ENCODE data around the gene POLG. TPM values are rescaled to one million over a fixed set of nuclear protein-coding genes. Genes with fewer than 3 reads are reported as not detected.
A peak's percentile ranks its signal among the peaks of the same experiment; 100 is the strongest.

POLG gene
- total RNA-seq, 1 donor from 2014 or later, result 73.5 TPM

DNA sequence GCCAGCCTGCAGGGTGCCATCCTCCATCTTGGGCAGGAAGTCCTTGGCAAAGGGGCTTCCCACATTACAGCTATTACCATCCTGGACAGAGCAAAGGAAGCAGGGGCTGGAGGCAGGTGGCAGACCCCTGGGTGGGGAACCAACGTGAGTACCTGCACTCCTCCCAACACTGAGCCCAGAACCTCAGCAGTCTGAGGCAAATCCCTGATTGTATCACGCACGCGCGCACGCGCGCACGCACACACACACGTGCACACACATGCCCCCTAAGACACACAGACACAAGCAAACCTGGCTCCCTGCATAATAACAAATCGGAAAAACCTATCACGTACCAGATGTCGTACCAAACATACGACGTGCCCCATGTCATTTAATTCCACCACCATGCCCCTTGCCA is 11.8 kb downstream of the POLG start:
- TF ChIP-seq, protein P1, sequence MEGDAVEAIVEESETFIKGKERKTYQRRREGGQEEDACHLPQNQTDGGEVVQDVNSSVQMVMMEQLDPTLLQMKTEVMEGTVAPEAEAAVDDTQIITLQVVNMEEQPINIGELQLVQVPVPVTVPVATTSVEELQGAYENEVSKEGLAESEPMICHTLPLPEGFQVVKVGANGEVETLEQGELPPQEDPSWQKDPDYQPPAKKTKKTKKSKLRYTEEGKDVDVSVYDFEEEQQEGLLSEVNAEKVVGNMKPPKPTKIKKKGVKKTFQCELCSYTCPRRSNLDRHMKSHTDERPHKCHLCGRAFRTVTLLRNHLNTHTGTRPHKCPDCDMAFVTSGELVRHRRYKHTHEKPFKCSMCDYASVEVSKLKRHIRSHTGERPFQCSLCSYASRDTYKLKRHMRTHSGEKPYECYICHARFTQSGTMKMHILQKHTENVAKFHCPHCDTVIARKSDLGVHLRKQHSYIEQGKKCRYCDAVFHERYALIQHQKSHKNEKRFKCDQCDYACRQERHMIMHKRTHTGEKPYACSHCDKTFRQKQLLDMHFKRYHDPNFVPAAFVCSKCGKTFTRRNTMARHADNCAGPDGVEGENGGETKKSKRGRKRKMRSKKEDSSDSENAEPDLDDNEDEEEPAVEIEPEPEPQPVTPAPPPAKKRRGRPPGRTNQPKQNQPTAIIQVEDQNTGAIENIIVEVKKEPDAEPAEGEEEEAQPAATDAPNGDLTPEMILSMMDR (conservative IDR thresholded peaks at IDR 0.05), result no peak
- H3K9me3 Mint-ChIP-seq, result no peaks in the 10 kb centered on the region
- no peak overlapping the region for H3K4me3 Mint-ChIP-seq
- H3K27ac Mint-ChIP-seq (ENCODE audit: unreplicated experiment), result no peak overlapping the region
- H3K4me1 Mint-ChIP-seq, result no peaks in the 10 kb centered on the region
- peaks cover 3% of the 10 kb centered on the region for H3K27me3 Mint-ChIP-seq (ENCODE audit: low read depth)
- H3K36me3 Mint-ChIP-seq (ENCODE audit: low read depth), result peaks cover 35% of the 10 kb centered on the region
- DNase-seq (ENCODE audit: low read depth, low spot score), result no peak

DNA sequence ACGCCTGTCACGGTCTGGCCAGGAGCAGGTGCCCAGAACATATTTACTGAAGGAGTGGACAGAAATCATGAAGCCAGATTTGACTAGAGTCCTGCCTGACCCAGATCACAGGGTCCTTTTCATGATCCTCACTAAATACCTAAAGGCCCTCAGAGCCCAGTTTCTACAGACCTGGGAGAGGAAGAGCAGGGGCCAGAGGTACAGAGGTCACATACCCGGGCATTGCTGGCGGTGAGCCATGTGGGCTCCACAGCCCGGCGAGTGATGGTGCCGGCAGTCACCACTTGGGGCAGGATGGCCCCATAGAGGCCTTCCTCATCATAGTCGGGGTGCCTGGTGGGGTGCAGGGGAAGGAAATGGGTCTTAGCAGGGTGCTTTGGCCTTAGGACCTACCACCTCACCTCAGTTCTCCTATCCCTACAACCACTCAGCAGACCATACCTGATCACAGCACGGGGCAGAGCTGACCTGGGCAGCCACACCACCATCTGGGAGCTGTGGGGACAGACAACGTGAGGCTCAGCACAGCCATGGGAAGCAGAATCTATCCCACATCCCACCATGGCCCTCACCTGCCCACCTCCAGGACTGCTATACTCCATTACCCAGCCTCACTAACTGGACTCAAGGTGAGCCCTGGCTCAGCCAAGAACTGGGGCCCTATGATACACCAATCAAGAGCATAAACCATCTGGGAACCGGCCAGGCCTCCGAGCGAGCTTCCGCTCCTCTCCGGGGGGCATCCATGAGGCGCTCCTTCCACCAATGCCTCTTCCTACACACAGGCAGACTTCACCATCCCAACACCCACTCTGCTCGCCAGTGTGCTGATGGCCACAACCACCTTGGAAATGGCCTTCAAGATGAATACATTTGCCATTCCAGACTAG is 12.9 kb downstream of the POLG start:
- Mint-ChIP-seq H3K9me3 (no peaks in the 10 kb centered on the region), H3K27ac (ENCODE audit: unreplicated experiment) (no peak overlapping the region), H3K27me3 (ENCODE audit: low read depth) (peaks cover 3% of the 10 kb centered on the region), H3K4me3 (peak overlapping the region; percentile 31), H3K36me3 (ENCODE audit: low read depth) (peaks cover 35% of the 10 kb centered on the region), H3K4me1 (no peaks in the 10 kb centered on the region)
- TF ChIP-seq, protein P1 (conservative IDR thresholded peaks at IDR 0.05), result peak; percentile 16
- DNase-seq (ENCODE audit: low read depth, low spot score), result no peak

DNA sequence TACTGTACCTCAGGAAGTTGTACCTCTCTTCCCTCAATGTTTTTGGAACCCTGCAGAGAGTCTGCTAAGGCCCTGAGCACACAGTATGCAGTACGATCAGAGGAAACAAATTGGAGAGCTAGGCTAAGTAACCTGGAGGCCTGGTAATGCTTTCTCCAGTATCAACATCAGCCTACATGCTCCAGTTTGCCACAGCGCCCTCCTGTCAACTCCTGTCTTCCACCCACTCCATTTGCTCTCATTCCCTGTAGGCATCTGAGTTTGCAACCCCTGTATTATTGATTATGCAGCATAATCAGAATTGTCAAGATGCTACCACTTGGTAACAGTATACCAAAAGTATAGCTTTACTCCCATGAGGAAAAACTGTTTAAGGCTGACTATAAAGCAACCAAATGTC is 14.4 kb downstream of the POLG start:
- TF ChIP-seq, protein P1 (conservative IDR thresholded peaks at IDR 0.05), result no peak
- Mint-ChIP-seq H3K4me3 (no peak overlapping the region), H3K27me3 (ENCODE audit: low read depth) (peaks cover 3% of the 10 kb centered on the region), H3K4me1 (no peaks in the 10 kb centered on the region), H3K9me3 (no peaks in the 10 kb centered on the region), H3K36me3 (ENCODE audit: low read depth) (peaks cover 42% of the 10 kb centered on the region), H3K27ac (ENCODE audit: unreplicated experiment) (peak overlapping the region; percentile 4)
- DNase-seq (ENCODE audit: low read depth, low spot score), result no peak

DNA sequence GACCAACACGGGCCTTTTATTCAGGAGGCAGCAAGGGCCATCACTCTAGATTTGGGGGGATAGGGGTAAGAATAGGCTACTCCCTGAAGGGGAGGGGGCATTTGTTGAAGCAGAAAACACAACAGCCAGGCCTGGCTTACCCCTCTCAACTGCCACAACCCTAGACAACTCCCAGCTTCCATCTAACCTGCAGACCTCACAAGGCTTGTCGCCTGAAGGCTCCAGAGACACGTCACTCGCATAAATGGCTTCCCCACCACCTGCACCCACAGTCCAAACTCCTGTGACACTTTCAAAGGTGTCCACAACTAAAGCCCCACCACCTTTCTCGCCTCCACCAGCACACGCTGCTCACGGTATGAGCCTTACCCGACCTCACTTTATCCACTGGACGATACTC is 14.9 kb downstream of the POLG start:
- peaks cover 3% of the 10 kb centered on the region for H3K27me3 Mint-ChIP-seq (ENCODE audit: low read depth)
- H3K27ac Mint-ChIP-seq (ENCODE audit: unreplicated experiment), result peak overlapping the region; percentile 4
- H3K36me3 Mint-ChIP-seq (ENCODE audit: low read depth), result peaks cover 41% of the 10 kb centered on the region
- no peaks in the 10 kb centered on the region for H3K4me1 Mint-ChIP-seq
- no peak overlapping the region for H3K4me3 Mint-ChIP-seq
- no peaks in the 10 kb centered on the region for H3K9me3 Mint-ChIP-seq
- TF ChIP-seq, protein P1 (conservative IDR thresholded peaks at IDR 0.05), result no peak
- DNase-seq (ENCODE audit: low read depth, low spot score), result no peak

DNA sequence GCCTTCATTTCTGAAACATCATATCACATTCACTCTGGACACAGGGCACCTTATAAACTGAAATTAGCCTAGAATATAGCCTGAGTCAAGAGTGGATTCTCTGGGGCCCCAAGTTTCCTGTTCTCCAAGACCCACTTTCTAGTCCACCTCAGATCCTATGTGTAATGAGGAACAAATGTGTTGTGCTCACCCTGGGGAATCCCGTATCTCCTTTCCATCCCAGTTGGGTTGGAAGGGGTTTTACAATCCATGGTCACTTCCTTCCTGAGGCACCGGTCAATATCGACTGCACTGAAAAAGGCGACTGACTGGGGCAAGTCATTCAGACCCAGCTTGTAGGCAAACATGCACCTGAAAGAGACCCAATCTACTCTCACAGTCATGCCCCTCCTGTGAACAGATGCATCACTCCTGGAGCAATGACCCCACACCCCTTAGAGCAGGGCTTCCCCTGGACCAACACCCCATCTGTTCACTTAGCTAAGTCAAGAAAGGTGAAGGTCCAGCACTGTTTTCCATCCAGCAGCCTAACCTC is 17.4 kb downstream of the POLG start:
- Mint-ChIP-seq H3K27me3 (ENCODE audit: low read depth) (peaks cover 3% of the 10 kb centered on the region), H3K27ac (ENCODE audit: unreplicated experiment) (no peak overlapping the region), H3K4me3 (no peak overlapping the region), H3K36me3 (ENCODE audit: low read depth) (peaks cover 42% of the 10 kb centered on the region), H3K4me1 (no peaks in the 10 kb centered on the region), H3K9me3 (no peaks in the 10 kb centered on the region)
- TF ChIP-seq, protein P1 (conservative IDR thresholded peaks at IDR 0.05), result no peak
- DNase-seq (ENCODE audit: low read depth, low spot score), result no peak

Data from neural crest cell (in vitro differentiated cells).